ENCODE results near the gene PDE10A. TPM values are rescaled to one million over a fixed set of nuclear protein-coding genes. Genes with fewer than 3 reads are reported as not detected.
"Not testable (repeated sequence)": the region's sequence is repeated elsewhere in the genome, so short reads cannot be mapped to it uniquely, and the experiment has no call there.

The PDE10A gene
- total RNA-seq, 2 experiments from 2014 or later, result not detected

GRCh38 chr6:165571721-165572132 lies 91.3 kb downstream of the PDE10A start:
- Mint-ChIP-seq H3K27me3 (no peaks in the 10 kb centered on the region), H3K4me3 (no peak overlapping the region), H3K36me3 (ENCODE audit: low read depth) (no peaks in the 10 kb centered on the region), H3K4me1 (no peaks in the 10 kb centered on the region), H3K27ac (no peak overlapping the region), H3K9me3 (no peaks in the 10 kb centered on the region)
- DNase-seq, result no peak
- ChIA-PET POLR2A (no interaction called here), CTCF (no interaction called here)

DNA sequence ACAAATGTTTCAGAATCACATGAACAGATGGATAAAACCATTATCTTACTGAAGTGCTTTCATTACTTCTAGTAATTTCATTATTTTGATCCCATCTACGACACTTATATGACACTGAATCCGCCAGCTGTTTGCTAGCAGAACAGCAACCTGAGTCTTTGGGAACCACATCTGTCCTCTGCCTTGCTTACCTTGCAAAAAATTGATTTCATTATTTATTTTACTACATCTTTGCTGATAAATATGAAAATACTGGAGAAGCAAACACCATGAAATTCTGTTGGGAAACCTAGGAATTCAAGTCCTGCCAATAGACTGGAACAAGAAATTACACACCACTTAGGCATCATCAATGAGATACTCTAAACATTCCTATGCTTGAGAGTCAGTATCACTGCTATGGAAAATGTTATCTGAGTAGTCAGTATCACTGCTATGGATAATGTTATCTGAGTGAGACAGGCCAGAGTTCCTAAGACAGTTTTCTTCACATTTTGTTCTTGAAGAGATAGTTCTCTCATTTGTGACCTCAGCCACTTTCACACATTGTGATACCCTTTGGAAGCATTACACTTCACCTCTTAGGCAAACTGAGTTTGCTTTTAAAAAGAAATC lies 91.9 kb downstream of the PDE10A start:
- Mint-ChIP-seq H3K27ac (no peak overlapping the region), H3K27me3 (no peaks in the 10 kb centered on the region), H3K4me3 (no peak overlapping the region), H3K4me1 (no peaks in the 10 kb centered on the region), H3K9me3 (no peaks in the 10 kb centered on the region), H3K36me3 (ENCODE audit: low read depth) (no peaks in the 10 kb centered on the region)
- no peak for DNase-seq
- POLR2A ChIA-PET, result no interaction called here
- CTCF ChIA-PET, result no interaction called here

DNA sequence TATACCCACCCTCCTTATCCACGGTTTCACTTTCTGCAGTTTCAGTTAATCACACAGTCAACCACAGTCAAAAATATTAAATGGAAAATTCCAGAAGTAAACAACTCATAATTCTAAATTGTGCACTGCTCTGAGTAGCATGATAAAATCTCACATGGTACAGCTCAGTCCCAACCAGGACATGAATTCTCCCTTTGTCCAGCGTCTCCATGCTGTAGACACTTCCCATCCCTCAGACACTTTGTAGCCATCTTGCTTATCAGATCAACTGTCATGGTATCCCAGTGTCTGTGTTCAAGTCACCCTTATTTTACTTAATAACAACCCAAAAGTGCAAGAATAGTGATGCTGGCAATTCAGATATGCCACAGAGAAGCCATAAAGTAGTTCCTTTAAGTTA lies 94.7 kb downstream of the PDE10A start:
- Mint-ChIP-seq H3K4me1 (no peaks in the 10 kb centered on the region), H3K27ac (no peak overlapping the region), H3K36me3 (ENCODE audit: low read depth) (no peaks in the 10 kb centered on the region), H3K27me3 (no peaks in the 10 kb centered on the region), H3K4me3 (no peak overlapping the region), H3K9me3 (no peaks in the 10 kb centered on the region)
- ChIA-PET POLR2A (no interaction called here), CTCF (no interaction called here)
- no peak for DNase-seq

- H3K9me3 Mint-ChIP-seq, result peaks cover under 1% of the 10 kb centered on the region
Observed at GRCh38 chr6:165566088-165566828, 96.8 kb downstream of the PDE10A start.

GRCh38 chr6:165562421-165563090 lies 100.5 kb downstream of the PDE10A start:
- Mint-ChIP-seq H3K36me3 (ENCODE audit: low read depth) (no peaks in the 10 kb centered on the region), H3K4me3 (no peak overlapping the region), H3K4me1 (no peaks in the 10 kb centered on the region), H3K27ac (no peak overlapping the region), H3K27me3 (no peaks in the 10 kb centered on the region), H3K9me3 (peaks cover 6% of the 10 kb centered on the region)
- DNase-seq, result no peak
- ChIA-PET CTCF (no interaction called here), POLR2A (no interaction called here)

More at GRCh38 chr6:165566088-165566828, 96.8 kb downstream of the PDE10A start:
- H3K27ac Mint-ChIP-seq, result no peak overlapping the region
- H3K27me3 Mint-ChIP-seq, result no peaks in the 10 kb centered on the region
- POLR2A ChIA-PET, result no interaction called here
- CTCF ChIA-PET, result no interaction called here
- H3K4me1 Mint-ChIP-seq, result no peaks in the 10 kb centered on the region
- no peaks in the 10 kb centered on the region for H3K36me3 Mint-ChIP-seq (ENCODE audit: low read depth)
- H3K4me3 Mint-ChIP-seq, result no peak overlapping the region
- DNase-seq, result no peak

DNA sequence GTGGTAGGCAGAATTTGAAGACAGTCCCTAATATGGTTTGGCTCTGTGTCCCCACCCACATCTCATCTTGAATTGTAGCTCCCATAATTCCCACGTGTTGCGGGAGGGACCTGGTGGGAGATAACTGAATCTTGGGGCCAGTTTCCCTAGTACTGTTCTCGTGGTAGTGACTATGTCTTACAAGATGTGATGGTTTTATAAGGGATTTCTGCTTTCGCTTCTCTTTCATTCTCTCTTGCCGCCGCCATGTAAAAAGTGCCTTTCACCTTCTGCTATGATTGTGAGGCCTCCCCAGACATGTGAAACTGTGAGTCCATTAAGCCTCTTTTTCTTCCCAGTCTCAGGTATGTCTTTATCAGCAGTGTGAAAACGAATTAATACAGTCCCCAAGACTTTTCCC lies 103.4 kb downstream of the PDE10A start:
- Mint-ChIP-seq H3K27me3 (no peaks in the 10 kb centered on the region), H3K9me3 (peaks cover 9% of the 10 kb centered on the region), H3K4me1 (no peaks in the 10 kb centered on the region), H3K36me3 (ENCODE audit: low read depth) (no peaks in the 10 kb centered on the region), H3K4me3 (no peak overlapping the region), H3K27ac (no peak overlapping the region)
- CTCF ChIA-PET, result no interaction called here
- no peak for DNase-seq
- POLR2A ChIA-PET, result no interaction called here

- H3K4me1 Mint-ChIP-seq; H3K4me3 Mint-ChIP-seq; POLR2A ChIA-PET; H3K36me3 Mint-ChIP-seq (ENCODE audit: low read depth); H3K27me3 Mint-ChIP-seq; CTCF ChIA-PET; H3K9me3 Mint-ChIP-seq; H3K27ac Mint-ChIP-seq; DNase-seq: not testable (repeated sequence)
Observed at GRCh38 chr6:165558097-165558496, 104.9 kb downstream of the PDE10A start.

DNA sequence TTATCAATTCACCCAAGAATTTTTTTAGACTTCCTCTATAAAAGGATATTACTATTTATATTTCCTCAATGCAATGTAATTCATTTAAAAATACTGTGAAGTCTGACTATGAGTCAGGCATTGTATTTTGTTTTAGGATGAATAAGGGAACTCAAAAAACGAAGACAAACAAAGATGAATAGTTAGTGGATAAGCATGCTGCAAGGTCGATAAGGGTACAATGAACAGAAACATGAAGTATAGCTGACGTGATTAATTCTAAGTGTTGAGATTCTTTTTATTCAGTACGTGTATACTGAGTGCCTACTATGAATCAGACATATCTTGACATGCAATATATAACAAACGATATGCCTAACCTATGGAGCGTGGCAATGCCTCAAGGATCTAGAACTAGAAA lies 105.4 kb downstream of the PDE10A start:
- ChIA-PET POLR2A (no interaction called here), CTCF (no interaction called here)
- Mint-ChIP-seq H3K27me3 (no peaks in the 10 kb centered on the region), H3K4me1 (no peaks in the 10 kb centered on the region), H3K27ac (no peak overlapping the region), H3K36me3 (ENCODE audit: low read depth) (no peaks in the 10 kb centered on the region), H3K4me3 (no peak overlapping the region), H3K9me3 (peaks cover 9% of the 10 kb centered on the region)
- DNase-seq, result no peak

GRCh38 chr6:165556116-165556843 lies 106.8 kb downstream of the PDE10A start:
- no peaks in the 10 kb centered on the region for H3K4me1 Mint-ChIP-seq
- POLR2A ChIA-PET, result no interaction called here
- DNase-seq, result no peak
- no peaks in the 10 kb centered on the region for H3K36me3 Mint-ChIP-seq (ENCODE audit: low read depth)
- no peak overlapping the region for H3K4me3 Mint-ChIP-seq
- no peaks in the 10 kb centered on the region for H3K27me3 Mint-ChIP-seq
- peaks cover 9% of the 10 kb centered on the region for H3K9me3 Mint-ChIP-seq
- no peak overlapping the region for H3K27ac Mint-ChIP-seq
- CTCF ChIA-PET, result no interaction called here

DNA sequence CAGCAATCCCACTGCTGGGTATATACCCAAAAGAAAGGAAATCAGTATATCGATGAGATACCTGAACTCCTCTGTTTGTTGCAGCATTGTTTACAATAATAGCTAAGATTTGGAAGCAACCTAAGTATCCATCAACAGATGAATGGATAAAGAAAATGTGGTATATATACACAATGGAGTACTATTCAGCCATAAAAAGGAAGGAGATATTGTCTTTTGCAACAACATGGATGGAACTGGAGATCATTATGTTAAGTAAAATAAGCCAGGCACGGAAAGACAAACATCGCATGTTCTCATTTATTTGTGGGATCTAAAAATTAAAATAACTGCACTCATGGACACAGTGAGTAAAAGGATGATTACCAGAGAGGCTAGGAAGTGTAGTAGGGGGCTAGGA lies 108.4 kb downstream of the PDE10A start:
- POLR2A ChIA-PET; H3K36me3 Mint-ChIP-seq (ENCODE audit: low read depth); H3K9me3 Mint-ChIP-seq; CTCF ChIA-PET; H3K4me1 Mint-ChIP-seq; H3K27ac Mint-ChIP-seq; DNase-seq; H3K4me3 Mint-ChIP-seq; H3K27me3 Mint-ChIP-seq: not testable (repeated sequence)

- H3K27ac Mint-ChIP-seq, result no peak overlapping the region
- peaks cover 3% of the 10 kb centered on the region for H3K9me3 Mint-ChIP-seq
- POLR2A ChIA-PET, result no interaction called here
- H3K4me3 Mint-ChIP-seq, result no peak overlapping the region
- DNase-seq, result no peak
- no peaks in the 10 kb centered on the region for H3K4me1 Mint-ChIP-seq
- H3K27me3 Mint-ChIP-seq, result no peaks in the 10 kb centered on the region
- CTCF ChIA-PET, result no interaction called here
- no peaks in the 10 kb centered on the region for H3K36me3 Mint-ChIP-seq (ENCODE audit: low read depth)
Observed at GRCh38 chr6:165552248-165552736, 110.7 kb downstream of the PDE10A start.

DNA sequence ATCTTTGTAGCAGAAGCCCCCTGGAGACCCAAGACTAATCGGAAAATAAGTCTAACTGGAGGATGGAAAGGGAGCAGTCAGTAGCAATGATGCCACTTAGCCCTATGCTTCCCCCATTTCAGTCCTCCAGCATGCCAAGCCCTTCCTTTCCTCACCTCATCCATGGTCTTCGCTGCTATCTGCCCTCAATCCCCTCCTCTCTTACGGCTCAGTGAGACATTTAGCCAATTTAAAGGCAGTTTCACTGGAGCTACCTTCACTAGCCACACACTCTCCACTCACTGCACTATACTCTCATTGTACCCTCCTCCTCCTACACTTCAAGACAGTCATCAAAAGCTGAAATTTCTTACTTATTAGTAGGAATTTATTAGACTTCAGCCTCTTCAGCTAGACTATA lies 111.2 kb downstream of the PDE10A start:
- Mint-ChIP-seq H3K9me3 (peaks cover 3% of the 10 kb centered on the region), H3K4me1 (no peaks in the 10 kb centered on the region), H3K27me3 (no peaks in the 10 kb centered on the region), H3K4me3 (no peak overlapping the region), H3K27ac (no peak overlapping the region), H3K36me3 (ENCODE audit: low read depth) (no peaks in the 10 kb centered on the region)
- no peak for DNase-seq
- ChIA-PET POLR2A (no interaction called here), CTCF (no interaction called here)

- POLR2A ChIA-PET, result no interaction called here
- DNase-seq, result no peak
- CTCF ChIA-PET, result interaction anchor here (0.7 kb wide), 1 partner anchor 1878 kb away, joined by 4 read pairs; no protein-coding TSS in a partner anchor
- H3K27me3 Mint-ChIP-seq, result no peaks in the 10 kb centered on the region
- H3K9me3 Mint-ChIP-seq, result no peaks in the 10 kb centered on the region
- H3K36me3 Mint-ChIP-seq (ENCODE audit: low read depth), result no peaks in the 10 kb centered on the region
- H3K27ac Mint-ChIP-seq, result no peak overlapping the region
- H3K4me1 Mint-ChIP-seq, result no peaks in the 10 kb centered on the region
- H3K4me3 Mint-ChIP-seq, result no peak overlapping the region
Observed at GRCh38 chr6:165548450-165548849, 114.6 kb downstream of the PDE10A start.
